HG03439 (cell line): ENCODE results near the gene COL12A1.

Experiments used
- ATAC-seq: cut with Tn5 transposase; IDR thresholded peaks from one replicate; pipeline ENCODE4 v1.9.1; 2021; ENCODE audit warnings: mild to moderate bottlenecking, moderate library complexity; ENCODE audit not compliant: unreplicated experiment

Gene COL12A1

DNA sequence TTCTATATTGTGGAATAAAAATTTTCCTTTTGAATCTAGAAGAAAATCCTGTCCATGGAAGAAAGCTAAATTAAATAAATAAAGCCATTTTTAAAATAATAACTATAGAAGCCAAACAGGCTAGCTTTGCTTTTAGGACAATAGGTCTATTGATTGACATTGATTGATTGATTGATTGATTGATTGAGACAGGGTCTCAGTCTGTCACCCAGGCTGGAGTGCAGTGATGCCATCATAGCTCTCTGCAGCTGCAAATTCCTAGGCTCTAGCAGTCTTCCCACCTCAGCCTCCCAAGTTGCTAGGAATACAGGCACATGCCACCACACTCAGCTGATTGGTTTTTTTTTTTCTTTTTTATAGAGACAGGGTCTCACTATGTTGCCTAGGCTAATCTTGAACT lies 97.9 kb downstream of the COL12A1 start:
- no peak for ATAC-seq

DNA sequence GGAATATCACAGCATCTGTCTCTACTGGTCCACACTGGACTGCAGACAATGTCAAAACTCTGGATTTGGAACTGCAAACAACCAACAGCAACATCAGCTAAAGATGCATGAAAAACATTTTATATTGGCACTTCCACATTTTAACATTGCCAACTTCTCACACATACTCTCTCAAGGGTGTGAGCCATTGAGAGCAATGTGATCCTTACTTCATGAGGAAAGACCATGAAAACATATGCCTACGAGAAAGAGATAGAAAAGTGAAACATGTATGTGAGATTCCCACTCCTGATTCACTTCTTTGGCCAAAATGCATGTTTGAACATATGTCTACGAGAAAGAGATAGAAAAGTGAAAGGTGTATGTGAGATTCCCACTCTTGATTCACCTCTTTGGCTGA lies 99.4 kb downstream of the COL12A1 start:
- ATAC-seq: no peak

DNA sequence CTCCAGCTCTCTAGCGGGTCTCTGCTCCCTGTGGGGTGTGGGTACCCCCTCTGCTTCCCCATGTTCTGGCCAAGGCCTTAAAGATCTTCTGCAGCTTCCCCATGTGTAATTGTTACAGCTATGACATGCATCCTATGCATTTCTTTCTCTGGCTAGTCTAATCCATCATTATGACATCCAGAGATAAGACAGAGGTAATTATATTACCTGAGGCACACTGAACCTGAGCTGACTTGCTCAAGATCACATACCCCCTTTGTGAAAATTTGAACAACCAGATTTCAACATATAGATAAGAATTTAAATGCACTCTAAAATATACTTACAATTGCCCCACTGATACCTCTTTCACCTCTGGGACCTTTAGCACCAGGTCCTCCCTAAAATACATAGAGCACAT lies 102.4 kb downstream of the COL12A1 start:
- no peak for ATAC-seq

GRCh38 chr6:75102301-75102700 lies 103.6 kb downstream of the COL12A1 start:
- ATAC-seq: no peak

DNA sequence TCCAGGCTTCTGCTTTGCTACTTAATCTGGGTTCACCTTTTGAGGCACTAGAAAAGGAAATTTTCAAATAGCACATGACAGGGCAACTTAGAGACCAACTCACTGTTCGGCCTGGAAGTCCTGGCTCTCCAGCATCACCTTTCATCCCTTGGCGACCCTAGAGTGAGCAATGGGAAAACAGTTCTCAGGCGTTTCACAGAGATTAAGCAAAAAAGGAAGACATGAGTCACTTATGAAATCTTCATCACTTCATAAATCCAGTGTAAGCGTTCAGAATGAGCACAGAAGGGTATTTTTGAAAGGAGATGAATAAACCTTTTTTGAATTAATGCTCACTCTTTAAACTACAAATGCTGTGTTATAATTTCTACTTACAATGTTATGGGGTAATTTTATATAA lies 104.0 kb downstream of the COL12A1 start:
- no peak for ATAC-seq

DNA sequence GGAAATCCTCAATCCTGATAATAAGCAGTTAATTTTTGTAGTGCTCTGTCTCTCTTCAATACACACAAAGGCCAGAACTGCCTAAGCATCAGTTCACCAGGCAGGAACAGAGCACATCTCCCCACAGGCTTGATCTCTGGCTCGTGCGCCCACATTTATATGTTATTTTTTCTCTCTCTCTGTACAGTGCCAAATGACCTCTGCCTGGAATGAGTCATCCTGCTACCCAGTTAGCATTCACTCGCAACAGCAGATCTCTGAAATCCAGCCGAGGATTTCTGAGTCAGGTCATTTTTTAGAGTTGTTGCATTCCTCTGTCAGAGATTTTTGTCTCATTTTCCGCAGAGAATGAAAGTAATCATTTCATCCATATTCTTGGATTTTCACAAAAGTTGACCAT lies 107.1 kb downstream of the COL12A1 start:
- no peak for ATAC-seq

GRCh38 chr6:75096966-75097365 lies 108.9 kb downstream of the COL12A1 start:
- no peak for ATAC-seq

DNA sequence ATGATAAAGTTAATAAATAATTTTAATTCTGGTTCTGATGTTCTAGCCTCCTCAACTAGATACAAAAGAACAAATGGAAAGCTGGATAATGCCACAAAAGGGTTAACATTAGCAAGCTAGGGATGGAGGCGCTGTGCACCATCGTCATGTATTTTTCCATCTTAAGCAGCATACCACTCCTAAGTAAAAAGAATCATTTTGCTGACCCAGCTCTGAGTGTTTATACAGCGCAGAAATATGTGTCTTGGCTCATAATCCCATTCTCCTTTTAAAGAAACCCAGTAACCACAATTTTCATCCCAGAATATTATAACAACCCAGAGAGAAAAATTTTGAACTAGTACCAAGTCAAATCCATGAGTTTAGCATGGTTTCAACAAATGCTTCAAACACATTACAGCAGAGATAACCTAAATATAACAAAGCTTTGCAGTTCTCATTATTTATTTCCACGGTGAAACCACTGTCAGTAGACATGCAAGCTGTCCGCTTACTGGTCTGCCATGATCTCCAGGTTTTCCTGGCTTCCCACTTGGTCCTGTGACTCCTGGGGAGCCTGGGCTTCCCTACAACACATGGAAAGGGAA lies 111.1 kb downstream of the COL12A1 start:
- ATAC-seq: no peak

GRCh38 chr6:75091467-75092190 lies 114.2 kb downstream of the COL12A1 start:
- no peak for ATAC-seq

DNA sequence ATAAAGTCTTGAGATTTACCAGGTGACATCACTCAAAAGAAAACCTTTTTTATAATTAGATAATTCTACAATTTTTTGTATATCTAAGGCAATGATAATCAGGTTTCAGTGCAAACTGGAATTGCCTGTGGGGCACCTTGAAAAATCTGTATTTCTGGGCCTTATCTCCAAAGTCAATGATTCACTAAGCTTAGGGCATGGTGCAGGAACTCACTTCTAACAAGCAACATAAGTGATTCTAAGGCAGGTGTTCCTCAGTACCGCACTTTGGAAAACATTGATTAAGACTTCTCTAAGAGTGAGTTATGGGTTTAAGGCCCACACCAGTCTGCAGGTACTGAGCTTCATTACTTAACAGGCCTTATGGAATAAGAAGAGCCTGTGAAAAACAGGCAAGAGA lies 115.3 kb downstream of the COL12A1 start:
- ATAC-seq: no peak

DNA sequence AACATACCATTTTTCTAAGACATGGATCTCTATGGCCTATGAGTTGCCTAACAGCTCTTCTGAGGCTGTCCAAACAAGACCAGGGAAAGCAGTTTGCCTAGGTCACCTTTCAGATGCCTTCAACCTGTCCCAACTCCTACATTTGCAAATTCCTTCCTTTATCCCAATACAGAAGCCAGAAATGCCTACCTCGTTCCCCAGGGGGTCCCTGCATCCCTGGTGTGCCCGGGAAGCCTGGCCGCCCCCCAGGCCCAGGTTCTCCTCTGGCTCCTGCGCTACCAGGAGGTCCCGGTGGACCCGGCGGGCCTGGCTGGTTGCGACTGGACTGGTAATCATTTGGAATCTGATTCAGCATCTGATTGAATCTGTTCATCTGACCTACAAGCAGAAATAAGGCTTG lies 115.9 kb downstream of the COL12A1 start:
- no peak for ATAC-seq

- no peak for ATAC-seq
Measured at GRCh38 chr6:75089151-75089897, 116.5 kb downstream of the COL12A1 start.

DNA sequence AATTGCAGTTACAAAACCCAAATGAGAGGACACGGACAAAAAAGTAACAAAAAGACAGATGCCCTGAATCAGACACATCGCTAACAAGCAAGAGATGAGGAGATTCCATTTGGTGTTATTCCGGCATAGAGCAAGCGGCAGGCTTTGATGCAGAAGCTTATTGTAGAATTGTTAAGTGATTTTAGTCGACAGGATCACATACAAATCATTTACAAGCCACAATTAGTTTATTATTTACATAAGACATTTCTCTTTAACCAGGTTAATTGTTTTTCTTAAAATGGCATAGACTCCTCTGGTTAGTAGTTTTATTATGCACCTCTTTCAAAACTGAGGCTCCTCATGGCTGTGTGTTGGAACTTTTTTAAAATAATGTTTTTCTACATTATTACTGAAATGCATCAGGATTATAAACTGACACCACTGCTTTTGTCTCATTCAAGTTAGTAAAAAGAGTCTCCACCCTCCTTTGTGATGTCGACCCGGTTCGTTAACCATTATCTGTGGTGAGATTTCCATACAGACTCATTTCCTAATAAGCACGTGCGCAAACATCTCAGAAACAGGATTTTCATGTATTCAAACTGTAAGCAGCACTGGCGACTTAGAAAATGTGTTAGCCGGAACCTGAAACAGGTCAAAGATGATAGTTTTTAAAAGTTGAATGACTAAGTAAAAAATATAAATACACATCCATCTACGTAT lies 119.8 kb downstream of the COL12A1 start:
- ATAC-seq: no peak

- no peak for ATAC-seq
Measured at GRCh38 chr6:75084872-75085381, 120.9 kb downstream of the COL12A1 start.

- no peak for ATAC-seq
Measured at GRCh38 chr6:75084018-75084417, 121.8 kb downstream of the COL12A1 start.

DNA sequence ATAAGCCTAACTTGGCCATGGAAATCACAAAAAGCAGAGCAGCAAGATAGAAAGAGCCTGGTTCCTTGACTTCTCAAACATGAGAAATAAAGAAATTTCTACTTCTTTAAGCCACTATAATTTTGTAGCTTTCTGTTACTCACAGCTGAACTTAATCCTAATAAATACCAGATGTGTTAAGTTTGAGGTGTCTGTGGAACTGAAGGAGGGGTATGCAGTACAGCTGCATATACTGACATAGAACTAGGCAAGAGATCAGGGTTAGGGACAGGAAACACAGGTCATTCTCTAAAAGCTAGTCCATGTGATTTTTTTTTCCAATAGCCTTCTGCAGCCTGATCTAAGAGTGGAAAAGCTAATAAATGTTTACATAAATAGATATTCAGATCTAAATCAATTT lies 123.9 kb downstream of the COL12A1 start:
- ATAC-seq: no peak

DNA sequence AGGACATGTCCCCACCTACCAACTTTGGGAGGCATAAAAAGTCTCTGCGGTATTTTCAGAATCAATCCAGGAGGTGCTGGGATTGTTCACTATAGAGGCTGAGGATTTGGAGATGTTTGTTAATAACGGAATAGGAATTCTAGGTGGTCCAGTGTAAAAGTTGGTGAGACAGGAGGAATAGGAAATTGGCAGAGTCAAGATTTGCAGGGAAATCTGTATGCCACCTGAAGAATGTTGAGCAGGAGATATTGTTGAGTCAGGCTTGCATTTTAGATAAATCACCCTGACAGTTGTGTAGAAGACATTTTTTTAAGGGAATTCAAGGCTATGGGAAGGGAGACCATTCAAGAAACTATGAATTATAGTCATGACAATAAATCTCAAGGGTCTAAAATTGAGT lies 124.8 kb downstream of the COL12A1 start:
- ATAC-seq: no peak

DNA sequence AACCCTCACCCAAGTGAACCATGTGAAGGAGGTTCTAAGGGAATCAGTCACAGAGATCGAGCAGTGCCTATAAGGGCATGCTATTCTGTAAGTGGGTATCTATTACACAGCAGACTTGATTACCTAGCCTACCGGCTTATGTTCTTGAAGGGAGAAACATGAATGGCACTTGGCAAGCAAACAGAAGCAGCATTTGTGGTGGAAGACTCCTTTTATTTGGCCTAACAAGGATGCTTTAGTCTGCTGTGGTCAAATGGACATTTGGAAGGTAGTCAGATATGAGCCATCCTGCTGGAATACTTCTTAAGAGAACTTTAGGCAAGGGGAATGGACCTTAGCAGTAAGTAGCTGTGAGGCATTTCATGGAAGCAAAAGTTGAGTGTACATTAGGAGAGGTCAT lies 126.3 kb downstream of the COL12A1 start:
- no peak for ATAC-seq

DNA sequence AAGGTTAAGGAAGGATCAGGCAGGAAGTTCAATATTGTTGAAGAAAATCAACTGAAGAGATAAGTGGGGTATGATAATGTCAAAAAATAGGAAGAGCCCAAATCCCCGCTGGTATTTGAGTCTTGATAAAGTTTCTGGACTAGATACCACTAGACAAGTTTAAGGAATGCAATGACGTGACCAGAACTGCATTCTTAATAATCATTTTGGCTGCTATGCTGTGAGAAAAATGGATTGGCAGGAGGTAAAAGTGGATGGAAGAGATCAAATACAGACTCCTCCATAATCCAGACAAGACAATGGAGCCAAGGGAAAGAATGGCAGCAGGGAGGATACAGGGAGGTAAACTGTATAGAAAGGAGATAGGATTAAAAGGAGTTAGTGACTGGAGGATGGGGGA lies 128.2 kb downstream of the COL12A1 start:
- no peak for ATAC-seq

DNA sequence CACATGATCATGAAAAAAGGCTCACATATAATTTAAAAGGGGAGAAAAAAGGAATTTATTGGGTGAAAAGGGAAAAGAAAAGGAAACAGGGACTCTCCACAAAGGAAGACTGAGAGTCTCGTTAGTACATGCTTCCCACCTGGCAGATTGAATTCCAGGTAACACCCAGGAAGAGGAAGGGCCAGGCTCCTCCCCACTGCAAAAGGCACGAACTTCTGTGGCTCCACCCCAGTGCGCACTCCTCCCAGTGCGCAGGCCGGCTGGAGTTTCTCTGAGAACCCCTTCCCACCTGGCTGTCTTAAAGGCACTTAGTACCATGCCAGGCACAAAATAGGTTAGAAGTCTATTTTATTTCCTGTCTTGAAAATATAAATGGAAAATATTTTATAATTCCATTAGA lies 129.8 kb downstream of the COL12A1 start:
- ATAC-seq: no peak

- ATAC-seq: no peak
Measured at GRCh38 chr6:75070244-75070643, 135.6 kb downstream of the COL12A1 start.
